OCI-LY7 (cell line): ENCODE measurements around the gene PPP2R2B. TPM values are rescaled to one million over a fixed set of nuclear protein-coding genes. Genes with fewer than 3 reads are reported as not detected.

Source experiments
- BruUV-seq: library from RNA; stranded (reverse); fragments of 400-500 nt; replicated peaks from 2 replicates; lab custom pipeline; 2021; lab: Mats Ljungman, UMichigan
- CTCF ChIA-PET: fragments of 300-600 bp; sonication (Branson Sonifier 250); formaldehyde crosslinking; loops from one replicate; lab custom pipeline; 2022; ENCODE audit warnings: antibody characterized with exemption; ENCODE audit not compliant: unreplicated experiment; lab: Charles Lee
- POLR2A ChIA-PET: fragments of 300-600 bp; sonication (Branson Sonifier 250); formaldehyde crosslinking; loops from one replicate; lab custom pipeline; 2022; ENCODE audit warnings: antibody characterized with exemption; lab: Charles Lee
- DNase-seq: peaks from one replicate; pipeline ENCODE4 v3.0.0-alpha.2; 2015; ENCODE audit warnings: low spot score
- H2AFZ ChIP-seq: fragments of 200-600 bp; sonication (generic), shearing (Covaris generic); 2 replicates; pipeline ENCODE4 v1.6.1; 2014; ENCODE audit warnings: mild to moderate bottlenecking, antibody characterized with exemption, low read length, moderate library complexity
- H3K27ac ChIP-seq: fragments of 200-600 bp; sonication (generic); 2 replicates; pipeline ENCODE4 v1.5.1; 2014; ENCODE audit warnings: mixed run types, low read depth, mild to moderate bottlenecking, moderate library complexity, low read length, inconsistent platforms; ENCODE audit not compliant: poor library complexity, severe bottlenecking
- H3K36me3 ChIP-seq: fragments of 200-600 bp; sonication (generic); 2 replicates; pipeline ENCODE4 v1.6.1; 2014; ENCODE audit warnings: mild to moderate bottlenecking, antibody characterized with exemption, low read length, moderate library complexity, mixed read lengths; ENCODE audit not compliant: insufficient read depth
- H3K4me1 ChIP-seq: fragments of 200-600 bp; sonication (generic); 2 replicates; pipeline ENCODE4 v1.5.1; 2014; ENCODE audit warnings: mild to moderate bottlenecking, low read length; ENCODE audit not compliant: insufficient read depth, poor library complexity, severe bottlenecking
- H3K4me2 ChIP-seq: fragments of 200-600 bp; sonication (generic); 2 replicates; pipeline ENCODE4 v1.6.1; 2014; ENCODE audit warnings: mild to moderate bottlenecking, low read length
- H3K4me3 ChIP-seq: fragments of 200-600 bp; sonication (generic); 2 replicates; pipeline ENCODE4 v1.5.1; 2014; ENCODE audit warnings: mild to moderate bottlenecking, low read depth, low read length; ENCODE audit not compliant: poor library complexity, severe bottlenecking
- H3K79me2 ChIP-seq: fragments of 200-600 bp; sonication (generic); 2 replicates; pipeline ENCODE4 v1.6.1; 2016; ENCODE audit warnings: low read depth, mild to moderate bottlenecking, low read length, moderate library complexity, mixed read lengths; ENCODE audit not compliant: insufficient read depth
- H3K9me2 ChIP-seq: fragments of 200-600 bp; sonication (generic); 2 replicates; pipeline ENCODE4 v1.6.1; 2016; ENCODE audit warnings: mild to moderate bottlenecking, low read length, mixed read lengths; ENCODE audit not compliant: insufficient read depth
- H3K9me3 ChIP-seq: fragments of 200-600 bp; sonication (generic); 2 replicates; pipeline ENCODE4 v1.6.1; 2014; ENCODE audit warnings: mild to moderate bottlenecking, mixed run types, low read length, mixed read lengths
- H4K20me1 ChIP-seq: fragments of 200-600 bp; sonication (generic); 2 replicates; pipeline ENCODE4 v1.6.1; 2014; ENCODE audit warnings: mild to moderate bottlenecking, antibody characterized with exemption, low read length, moderate library complexity, mixed read lengths; ENCODE audit not compliant: insufficient read depth
- EZH2phosphoT487 ChIP-seq: fragments of 200-600 bp; sonication (generic); IDR thresholded peaks from 2 replicates; pipeline ENCODE4 v1.6.1; 2018; ENCODE audit warnings: low read depth, borderline replicate concordance, mild to moderate bottlenecking, mixed run types, antibody characterized with exemption, low read length, moderate library complexity, mixed read lengths
- intact Hi-C: fragments of 100-400 bp; cut with micrococcal nuclease; formaldehyde crosslinking; loops from one replicate; pipeline ENCODE4 v1.10.0; 2022; ENCODE audit not compliant: unreplicated experiment
- total RNA-seq, 2 experiments: library from RNA; depleted of rRNA in 1 of 2; stranded (reverse); fragments of >200 nt in 1 of 2; shearing (Covaris generic) in 1 of 2; gene quantifications; 2 replicates each; pipeline ENCODE4 v1.2.3, GENCODE V29; 2014 to 2022
- TF ChIP-seq, protein P1 (sequence below): fragments of 200-600 bp; sonication (generic); conservative IDR thresholded peaks from 2 replicates; pipeline ENCODE4 v1.5.1; 2014; ENCODE audit warnings: mild to moderate bottlenecking, antibody characterized with exemption, low read length, moderate library complexity, mixed read lengths

Gene PPP2R2B
- total RNA-seq, 2 experiments from 2014 or later: not detected

DNA sequence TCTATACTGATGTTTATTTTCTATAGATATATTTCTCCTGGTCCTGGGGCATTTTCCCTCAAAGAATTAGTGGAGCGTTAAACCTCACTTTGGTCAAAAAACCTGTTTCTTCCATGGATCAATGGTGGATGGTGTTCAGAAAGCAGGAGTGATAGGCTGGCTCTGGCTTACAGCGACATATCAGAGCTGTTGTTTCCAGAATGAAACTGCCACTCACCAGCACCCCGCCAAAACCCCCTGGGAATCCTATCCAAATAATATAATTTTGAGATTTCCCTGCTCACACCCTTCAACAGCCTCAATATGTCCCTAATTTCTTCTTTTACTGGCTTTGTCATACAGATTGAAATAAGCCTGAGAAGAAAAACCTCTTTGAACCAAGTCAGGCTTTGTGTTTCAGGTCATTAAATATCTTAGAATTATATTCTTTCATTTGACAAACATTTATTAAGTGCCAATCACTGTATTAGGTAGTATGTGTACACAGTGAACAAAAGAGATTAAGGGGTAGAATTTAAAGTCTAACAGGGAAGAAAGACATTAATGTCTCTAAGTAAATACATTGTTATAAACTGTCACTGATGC, 218.1 kb downstream of the PPP2R2B start:
- no TSS peak for BruUV-seq
- TF ChIP-seq, protein P1, sequence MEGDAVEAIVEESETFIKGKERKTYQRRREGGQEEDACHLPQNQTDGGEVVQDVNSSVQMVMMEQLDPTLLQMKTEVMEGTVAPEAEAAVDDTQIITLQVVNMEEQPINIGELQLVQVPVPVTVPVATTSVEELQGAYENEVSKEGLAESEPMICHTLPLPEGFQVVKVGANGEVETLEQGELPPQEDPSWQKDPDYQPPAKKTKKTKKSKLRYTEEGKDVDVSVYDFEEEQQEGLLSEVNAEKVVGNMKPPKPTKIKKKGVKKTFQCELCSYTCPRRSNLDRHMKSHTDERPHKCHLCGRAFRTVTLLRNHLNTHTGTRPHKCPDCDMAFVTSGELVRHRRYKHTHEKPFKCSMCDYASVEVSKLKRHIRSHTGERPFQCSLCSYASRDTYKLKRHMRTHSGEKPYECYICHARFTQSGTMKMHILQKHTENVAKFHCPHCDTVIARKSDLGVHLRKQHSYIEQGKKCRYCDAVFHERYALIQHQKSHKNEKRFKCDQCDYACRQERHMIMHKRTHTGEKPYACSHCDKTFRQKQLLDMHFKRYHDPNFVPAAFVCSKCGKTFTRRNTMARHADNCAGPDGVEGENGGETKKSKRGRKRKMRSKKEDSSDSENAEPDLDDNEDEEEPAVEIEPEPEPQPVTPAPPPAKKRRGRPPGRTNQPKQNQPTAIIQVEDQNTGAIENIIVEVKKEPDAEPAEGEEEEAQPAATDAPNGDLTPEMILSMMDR: no peak
- TF ChIP-seq EZH2phosphoT487: no peak
- intact Hi-C loops: no loop called here

DNA sequence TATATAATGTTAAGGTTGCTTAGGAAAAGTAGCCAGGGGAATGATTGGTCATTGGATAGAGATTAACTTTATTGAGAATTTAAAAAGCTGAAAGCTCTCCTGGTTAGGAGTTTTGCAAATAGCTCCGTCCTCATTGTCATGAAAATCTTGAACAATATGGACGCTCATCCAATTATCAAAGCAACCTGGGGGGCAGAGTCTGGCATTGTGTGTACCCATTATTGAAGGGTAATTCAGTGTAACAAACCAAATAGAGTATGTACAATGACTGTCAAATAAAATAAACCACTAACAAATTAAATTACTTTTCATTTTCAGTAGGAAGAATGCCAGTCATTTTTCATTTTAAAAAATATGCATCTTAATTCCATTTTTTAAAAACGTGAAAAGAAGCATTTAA, 218.6 kb downstream of the PPP2R2B start:
- H3K9me2 ChIP-seq: no peaks in the 10 kb centered on the region
- H3K4me1 ChIP-seq: no peaks in the 10 kb centered on the region
- POLR2A ChIA-PET: interaction anchor here (0.7 kb wide), 1 partner anchor 148 kb away, joined by 4 read pairs; no protein-coding TSS in a partner anchor
- no peaks in the 10 kb centered on the region for H4K20me1 ChIP-seq
- H3K4me2 ChIP-seq: no peak overlapping the region
- DNase-seq: no peak
- H3K36me3 ChIP-seq: no peaks in the 10 kb centered on the region
- intact Hi-C loops: no loop called here
- H3K9me3 ChIP-seq: no peaks in the 10 kb centered on the region
- CTCF ChIA-PET: no interaction called here
- no peak overlapping the region for H3K27ac ChIP-seq
- H2AFZ ChIP-seq: no peak overlapping the region
- no peak overlapping the region for H3K4me3 ChIP-seq
- no TSS peak for BruUV-seq
- TF ChIP-seq, protein P1: no peak
- no peak for TF ChIP-seq EZH2phosphoT487
- H3K79me2 ChIP-seq: no peaks in the 10 kb centered on the region

More for the DNA sequence above, 218.1 kb downstream of the PPP2R2B start:
- no peaks in the 10 kb centered on the region for H3K9me2 ChIP-seq
- no peaks in the 10 kb centered on the region for H3K79me2 ChIP-seq
- no peak overlapping the region for H2AFZ ChIP-seq
- H3K4me2 ChIP-seq: no peak overlapping the region
- no peaks in the 10 kb centered on the region for H3K4me1 ChIP-seq
- DNase-seq: no peak
- H3K9me3 ChIP-seq: no peaks in the 10 kb centered on the region
- no peak overlapping the region for H3K4me3 ChIP-seq
- ChIA-PET POLR2A (interaction anchor here (0.7 kb wide), 1 partner anchor 149 kb away, joined by 4 read pairs; no protein-coding TSS in a partner anchor), CTCF (no interaction called here)
- H3K27ac ChIP-seq: no peak overlapping the region
- no peaks in the 10 kb centered on the region for H4K20me1 ChIP-seq
- no peaks in the 10 kb centered on the region for H3K36me3 ChIP-seq

DNA sequence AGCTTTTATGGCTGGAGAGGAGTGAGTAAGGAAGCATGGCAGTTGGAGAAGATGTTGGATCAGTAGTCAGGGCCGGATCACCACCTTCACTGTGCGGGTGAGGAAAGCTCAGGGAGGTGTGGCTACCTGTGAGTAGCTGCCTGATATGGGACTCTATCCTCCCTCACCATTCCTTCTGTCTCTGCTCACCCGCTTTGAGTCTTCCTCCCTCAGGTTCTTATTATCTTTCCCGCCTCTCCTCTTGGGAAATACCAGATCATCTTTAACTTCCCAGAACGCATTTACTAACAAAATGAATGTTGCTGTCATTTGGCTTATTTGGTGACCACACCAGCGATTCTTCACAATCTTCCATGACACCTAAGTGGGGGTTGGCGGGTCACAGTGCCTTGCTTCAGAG, 221.9 kb downstream of the PPP2R2B start:
- TF ChIP-seq EZH2phosphoT487: no peak
- TF ChIP-seq, protein P1: no peak
- intact Hi-C loops: no loop called here
- Histone ChIP-seq H3K9me2 (no peaks in the 10 kb centered on the region), H3K36me3 (no peaks in the 10 kb centered on the region), H3K4me1 (no peaks in the 10 kb centered on the region), H3K4me2 (no peak overlapping the region), H2AFZ (no peak overlapping the region), H3K79me2 (no peaks in the 10 kb centered on the region), H3K4me3 (no peak overlapping the region), H3K27ac (no peak overlapping the region), H4K20me1 (no peaks in the 10 kb centered on the region), H3K9me3 (no peaks in the 10 kb centered on the region)
- no TSS peak for BruUV-seq
- DNase-seq: no peak
- CTCF ChIA-PET: no interaction called here
- POLR2A ChIA-PET: no interaction called here
